GM19043 (cell line): ENCODE results near the gene KIAA1217.

Experiments
- ATAC-seq: cut with Tn5 transposase; IDR thresholded peaks from one replicate; pipeline ENCODE4 v1.9.1; 2021; ENCODE audit warnings: low read depth; ENCODE audit not compliant: unreplicated experiment

KIAA1217 gene

DNA sequence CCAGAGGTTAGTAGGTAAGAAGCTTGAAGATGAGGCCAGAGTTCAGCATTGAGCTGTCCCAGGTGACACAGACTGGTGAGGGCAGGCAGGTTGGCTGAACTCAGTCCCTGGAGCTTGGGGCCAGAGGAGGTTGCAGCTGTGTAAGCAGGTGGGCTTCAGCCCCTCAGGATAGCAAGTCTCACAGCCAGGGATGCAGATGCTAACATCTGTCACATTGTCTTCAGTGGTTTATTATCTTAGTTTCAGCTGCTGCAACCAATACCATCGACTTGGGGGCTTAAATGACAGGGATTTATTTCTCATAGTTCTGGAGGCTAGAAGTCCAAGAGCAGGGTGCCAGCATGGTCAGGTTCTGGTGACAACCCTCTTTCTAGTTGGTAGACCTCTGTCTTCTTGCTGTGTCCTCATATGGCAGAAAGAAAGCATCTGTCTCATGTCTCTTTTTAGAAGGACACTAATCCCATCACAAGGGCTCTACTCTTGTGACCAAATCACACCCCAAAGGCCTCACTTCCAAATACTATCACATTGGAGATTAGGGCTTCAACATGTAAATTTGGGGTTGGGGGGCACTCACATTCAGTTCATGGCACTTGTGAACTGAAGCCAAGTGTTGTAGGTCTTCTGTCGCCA is 146.2 kb downstream of the KIAA1217 start:
- ATAC-seq = no peak

DNA sequence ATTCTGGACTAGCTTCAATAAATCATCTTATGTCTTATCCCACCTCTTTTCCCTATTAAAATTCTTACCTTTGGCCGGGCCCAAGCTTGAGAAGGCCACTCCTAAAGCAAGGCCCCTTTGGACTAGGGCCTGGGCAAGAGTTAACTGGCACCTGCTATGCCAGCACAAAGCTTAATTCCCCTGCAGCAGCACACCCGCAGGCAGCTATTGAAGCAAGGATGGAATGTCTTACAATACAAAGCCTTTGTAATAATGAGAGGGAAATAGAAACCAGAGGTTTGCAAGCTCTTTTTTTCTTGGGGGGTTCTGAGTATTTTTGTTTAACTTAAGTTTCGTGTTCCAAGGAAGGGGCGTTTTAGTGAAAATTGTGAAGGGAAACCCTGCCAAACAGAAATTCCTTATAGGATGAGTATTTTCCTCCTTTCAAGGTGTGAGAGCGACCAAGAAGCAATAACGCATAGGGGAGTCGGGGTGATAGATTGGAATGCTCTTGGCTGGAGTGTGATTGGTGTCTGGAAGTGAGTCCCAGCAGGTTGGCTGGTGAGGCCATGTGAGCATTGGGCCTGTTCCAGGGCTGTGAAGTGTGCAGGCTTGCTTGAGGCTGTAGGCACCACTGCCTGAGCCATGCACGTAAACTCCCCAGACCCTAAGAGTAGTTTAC is 148.5 kb downstream of the KIAA1217 start:
- no peak for ATAC-seq

DNA sequence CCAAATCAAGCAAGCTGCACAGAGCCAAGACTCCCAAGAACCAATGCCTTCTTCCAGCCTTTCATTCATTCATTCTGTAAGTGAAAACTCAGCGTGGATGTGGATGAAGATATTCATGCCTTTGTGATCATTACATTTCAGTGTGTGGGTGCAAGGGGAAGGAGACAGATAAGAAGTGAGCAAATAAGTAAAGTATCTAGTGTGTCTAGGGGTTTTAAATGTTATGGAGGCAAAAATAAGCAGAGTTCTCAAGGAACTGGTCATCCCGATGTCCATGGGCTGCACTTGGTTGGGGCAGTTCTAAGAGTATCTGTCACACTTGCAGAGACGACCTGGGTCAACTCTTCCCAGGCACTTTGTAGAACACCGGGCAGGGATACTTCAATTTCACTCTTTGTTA is 149.1 kb downstream of the KIAA1217 start:
- no peak for ATAC-seq

DNA sequence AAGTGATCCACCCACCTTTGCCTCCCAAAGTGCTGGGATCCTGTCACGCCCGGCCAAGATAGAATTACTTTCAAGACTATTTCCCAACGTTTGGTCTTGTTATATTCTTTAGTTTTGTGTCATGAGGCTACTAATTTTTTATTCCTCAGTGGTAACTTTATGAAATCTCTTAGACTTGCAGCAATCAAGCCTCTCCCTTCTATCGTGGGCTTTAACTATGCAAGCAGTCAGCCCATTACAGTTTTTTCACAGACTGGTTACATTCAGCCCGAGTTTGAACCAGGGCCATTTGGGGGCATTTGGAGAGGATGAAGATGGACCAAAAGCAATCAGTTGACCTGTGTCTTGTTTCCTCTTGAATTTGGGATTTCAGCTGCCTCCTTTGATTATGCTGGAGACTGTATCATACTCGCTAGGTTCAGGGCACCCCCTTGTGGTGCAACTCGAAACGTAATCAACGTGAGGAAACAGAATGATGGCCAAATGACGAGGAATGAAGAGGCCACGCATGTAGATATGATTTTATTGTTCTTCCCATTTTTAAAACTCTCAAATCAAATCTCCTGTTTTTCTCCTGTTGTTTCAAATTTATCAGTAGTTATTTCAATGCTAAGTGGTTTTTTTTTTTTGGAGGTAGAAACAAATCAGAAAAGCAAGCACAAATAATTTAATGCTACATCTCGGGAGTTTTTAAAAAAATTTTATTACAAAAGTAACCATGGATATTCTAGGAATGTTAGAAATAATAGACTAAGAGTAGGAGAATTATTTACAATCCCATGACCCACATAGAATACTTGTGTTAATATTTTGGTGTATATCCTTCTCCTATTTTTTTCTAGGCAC is 151.6 kb downstream of the KIAA1217 start:
- peak; percentile 92 for ATAC-seq

DNA sequence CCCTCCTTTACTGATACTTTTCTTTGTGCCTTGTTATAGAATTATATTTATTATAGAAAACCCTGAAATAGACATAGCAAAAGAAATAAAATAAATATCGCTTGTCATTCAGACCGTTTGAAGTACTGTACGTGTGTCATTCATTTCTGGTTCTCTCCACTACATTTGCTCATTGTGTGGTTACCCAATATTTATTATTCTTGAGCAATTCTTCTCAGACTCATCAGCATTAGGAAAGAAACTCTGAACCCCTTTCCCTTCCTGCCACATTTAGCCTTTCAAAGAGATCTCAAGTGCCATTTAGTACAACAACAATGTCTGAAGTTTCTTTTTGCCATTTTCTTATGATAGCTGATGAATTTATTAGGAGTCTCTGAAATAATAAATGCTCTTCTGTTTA is 154.1 kb downstream of the KIAA1217 start:
- no peak for ATAC-seq

DNA sequence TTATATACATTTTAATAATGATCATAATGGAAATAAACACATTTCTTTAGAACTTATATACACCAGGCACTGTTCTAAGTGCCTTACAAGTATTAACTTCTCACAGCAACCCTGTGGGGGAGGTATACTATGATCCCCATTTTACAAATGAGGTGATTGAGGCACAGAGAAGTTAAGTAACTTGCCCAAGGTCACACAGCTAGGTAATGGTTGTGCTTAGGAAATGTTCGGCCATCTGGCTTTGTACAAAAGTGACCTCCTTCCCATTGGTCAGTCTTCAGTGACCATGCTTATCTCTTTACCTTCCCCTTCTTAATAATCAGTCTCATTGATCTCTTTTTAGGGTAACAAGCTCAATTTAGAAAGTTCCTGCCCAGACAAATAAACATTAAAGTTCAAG is 158.8 kb downstream of the KIAA1217 start:
- no peak for ATAC-seq

DNA sequence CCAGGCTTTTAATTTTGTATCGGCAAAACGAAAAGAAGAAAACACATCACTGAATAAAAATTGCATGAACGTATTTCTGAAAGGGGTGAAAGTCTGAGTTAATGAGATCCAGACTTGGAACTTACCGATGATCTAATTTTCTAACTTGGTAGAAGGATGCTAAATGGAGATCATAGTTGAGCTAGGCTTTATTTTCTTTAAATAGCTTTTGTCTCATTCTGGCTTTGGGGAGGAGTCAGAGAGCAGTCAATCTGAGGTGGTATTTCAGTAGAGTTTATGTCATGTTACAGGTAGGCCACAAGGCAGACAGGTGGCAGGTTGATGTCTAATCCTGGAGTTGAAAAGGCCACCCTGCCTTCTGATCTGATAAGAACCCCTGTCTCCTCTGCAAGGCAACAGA is 161.9 kb downstream of the KIAA1217 start:
- ATAC-seq = no peak

DNA sequence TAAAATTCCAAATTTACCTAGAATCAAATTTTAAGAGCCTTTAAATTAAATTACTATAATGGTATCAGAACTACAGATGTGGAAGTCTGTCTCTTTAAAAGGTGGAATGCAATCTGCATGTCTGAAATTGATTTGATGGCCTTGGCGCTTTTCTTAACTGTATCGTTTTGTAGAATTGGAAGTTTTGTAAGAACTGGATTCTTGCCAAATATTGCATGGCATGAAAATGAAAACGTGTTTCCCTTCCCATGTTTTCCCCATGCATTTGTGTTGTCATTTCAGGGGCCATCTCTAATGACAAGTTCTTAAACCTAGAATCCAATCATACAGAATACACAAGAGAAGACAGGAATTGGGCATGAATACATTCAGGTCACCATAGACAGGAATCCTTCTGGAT is 162.5 kb downstream of the KIAA1217 start:
- ATAC-seq = no peak

DNA sequence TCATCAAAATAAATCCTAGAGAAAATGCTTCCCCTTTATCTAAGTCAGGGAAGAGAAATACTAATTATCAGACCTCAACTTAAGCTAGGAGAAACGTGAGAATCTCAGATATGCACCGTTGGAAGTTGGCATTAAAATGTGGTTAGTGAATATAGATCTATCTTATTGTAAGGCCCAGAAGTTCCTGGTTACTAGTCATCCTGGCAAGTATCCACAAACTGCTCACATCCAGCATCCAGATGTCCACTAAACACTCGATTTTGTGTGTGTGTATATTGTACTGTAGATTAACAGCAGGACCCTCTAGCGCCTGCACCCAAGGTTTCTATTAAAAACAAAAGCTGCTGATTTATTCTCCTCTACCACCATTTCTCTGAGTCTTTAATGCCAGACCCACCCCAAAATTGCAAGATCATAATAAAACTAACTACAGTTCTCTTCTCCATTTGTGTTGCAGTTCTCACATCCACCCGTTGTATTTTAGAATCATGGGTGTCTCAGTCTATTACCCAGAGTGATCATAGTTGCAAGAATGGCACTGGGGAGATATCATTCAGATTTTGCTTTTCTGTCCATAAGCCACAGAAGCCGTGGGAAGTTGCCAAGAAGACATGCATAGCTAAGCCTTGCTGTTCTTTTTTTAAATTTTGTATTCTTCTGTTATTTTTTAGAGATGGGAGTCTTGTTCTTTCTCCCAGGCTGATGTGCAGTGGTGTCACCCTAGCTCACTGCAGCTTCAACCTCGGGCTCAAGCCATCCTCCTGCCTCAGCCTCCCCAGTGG is 165.4 kb downstream of the KIAA1217 start:
- no peak for ATAC-seq

DNA sequence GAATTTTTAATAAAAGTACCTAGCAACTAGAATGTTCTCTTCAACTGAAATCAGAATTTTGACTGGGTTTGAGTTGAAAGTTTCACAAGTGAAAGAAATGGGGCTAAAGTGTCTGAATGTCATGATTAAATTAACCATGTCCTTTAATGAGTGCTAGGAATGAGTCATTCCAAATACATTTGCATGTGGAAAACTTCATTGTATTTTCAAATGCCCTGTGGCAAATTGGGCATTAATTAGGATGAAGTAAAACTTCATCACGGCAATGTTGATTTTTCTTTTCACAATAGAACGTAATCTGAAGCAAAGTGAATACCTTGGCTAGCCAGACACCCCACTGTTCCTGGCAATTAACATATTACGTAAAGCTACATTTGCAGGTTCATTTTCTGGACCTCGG is 166.6 kb downstream of the KIAA1217 start:
- no peak for ATAC-seq

DNA sequence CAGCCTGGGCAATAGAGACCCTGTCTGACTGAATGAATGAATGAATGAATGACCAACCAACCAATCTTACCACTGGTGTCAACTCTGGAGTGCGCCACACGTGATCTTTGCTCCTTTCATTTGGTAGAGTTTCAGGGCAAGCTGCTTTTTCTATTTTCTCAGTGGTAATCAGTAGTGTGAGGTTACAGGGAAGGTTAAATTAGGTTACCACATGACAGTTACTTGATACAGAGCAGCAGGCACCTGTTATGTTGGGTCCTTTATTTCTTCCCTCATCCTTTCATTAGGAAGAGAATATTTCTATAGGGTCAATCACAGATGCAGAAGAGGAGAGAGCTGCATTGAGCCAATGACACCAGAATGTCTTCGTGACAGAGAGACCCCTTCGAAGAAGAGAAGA is 167.8 kb downstream of the KIAA1217 start:
- ATAC-seq = no peak

DNA sequence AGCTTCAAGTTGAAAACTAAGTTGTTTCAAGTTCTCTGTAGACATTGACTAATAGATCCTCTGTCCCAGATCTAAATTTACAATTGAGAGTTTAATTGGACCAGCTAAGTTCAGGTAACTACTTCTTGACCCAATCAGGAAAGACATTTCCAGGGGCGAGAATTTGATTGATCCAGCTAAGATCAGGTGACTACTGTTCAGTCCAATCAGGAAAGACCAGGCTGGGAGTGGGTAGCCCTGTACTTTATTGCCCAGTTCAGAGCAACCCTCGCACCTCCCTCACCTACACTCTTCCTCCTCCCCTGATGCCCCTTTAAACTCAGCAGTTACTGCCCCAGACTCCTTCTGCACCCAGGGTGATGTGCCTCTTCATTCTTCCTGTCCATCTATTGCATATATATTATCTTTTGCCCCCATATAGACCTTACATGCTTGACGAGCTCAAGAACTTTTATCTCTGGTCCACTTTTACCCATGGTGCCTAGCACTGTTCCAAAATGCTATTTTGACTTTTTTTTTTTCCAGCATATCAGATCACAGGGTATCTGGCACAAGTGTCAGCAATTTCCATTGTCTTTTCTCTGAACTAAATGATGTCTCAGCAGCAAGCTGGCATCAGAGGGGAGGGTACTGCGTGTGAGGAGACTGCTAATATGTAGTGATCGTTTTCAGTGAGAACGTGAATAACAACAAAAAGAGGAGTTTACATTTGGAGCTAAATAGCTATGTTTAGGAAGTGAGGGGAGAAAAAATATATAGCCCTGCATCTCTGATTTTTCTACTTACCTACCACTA is 169.4 kb downstream of the KIAA1217 start:
- no peak for ATAC-seq

DNA sequence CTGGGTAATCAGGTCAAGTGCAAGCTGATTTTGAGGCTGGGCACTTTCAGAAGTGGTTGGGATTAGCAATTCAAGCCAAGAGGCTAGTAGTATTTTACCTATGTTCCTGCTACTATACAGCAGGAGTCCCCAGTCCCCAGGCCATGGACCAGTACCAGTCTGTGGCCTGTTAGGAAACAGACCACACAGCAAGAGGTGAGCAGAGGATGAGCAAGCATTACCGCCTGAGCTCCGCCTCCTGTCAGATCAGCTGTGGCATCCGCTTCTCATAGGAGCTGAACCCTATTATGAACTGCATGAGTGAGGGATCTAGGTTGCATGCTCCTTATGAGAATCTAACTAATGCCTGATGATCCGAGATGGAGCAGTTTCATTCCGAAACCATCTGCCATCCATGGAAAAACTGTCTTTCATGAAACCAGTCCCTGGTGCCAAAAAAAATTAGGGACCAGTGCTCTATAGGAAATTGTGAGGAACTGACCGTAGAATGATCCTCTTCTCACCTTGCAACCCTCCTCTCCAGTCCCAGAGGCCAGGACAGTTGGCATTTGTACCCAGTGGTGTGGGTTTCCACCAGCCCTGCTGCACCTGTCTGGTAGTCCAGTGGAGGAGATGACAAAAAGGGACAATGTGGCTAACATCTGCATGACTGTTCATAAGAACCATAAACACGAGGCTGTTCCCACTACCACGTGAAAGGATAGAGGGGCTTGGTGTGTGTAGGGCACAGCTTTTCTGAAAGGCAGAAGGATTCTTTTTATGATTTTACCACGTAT is 172.5 kb downstream of the KIAA1217 start:
- ATAC-seq = no peak

DNA sequence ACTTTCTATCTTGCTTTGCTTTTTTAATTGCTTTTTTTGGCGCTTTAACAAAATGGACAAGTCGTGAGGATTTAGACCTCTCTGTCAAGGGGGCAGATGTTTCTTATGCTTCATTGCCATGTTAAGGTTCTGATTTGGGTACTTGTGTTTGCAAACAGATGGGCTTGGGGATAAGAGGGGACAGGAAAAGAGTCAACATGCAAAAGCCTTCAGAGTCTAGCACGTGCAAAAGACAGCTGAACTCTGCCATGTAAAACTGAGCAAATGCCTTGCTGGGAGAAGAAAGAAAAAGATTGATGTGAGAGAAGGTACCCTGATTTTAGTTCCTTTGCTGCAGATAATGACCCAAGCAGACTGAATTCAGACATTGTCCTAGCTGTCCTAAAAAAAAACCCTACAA is 173.1 kb downstream of the KIAA1217 start:
- ATAC-seq = no peak

DNA sequence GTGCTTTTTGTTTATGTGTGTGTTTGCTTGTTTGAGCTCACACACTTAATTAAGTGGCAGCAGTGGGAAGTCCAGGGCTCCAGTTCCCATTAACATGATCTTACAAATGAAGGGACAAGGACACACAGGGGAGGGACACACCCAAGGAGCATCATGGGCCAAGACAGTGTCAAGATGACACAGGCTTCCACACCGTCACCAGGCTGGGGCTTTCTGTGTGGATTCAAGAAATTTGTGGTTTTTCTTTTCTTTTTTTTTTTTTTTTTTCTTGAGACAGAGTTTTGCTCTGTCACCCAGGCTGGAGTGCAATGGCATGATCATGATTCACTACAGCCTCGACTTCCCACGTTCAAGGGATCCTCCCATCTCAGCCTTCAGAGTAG is 173.6 kb downstream of the KIAA1217 start:
- no peak for ATAC-seq

DNA sequence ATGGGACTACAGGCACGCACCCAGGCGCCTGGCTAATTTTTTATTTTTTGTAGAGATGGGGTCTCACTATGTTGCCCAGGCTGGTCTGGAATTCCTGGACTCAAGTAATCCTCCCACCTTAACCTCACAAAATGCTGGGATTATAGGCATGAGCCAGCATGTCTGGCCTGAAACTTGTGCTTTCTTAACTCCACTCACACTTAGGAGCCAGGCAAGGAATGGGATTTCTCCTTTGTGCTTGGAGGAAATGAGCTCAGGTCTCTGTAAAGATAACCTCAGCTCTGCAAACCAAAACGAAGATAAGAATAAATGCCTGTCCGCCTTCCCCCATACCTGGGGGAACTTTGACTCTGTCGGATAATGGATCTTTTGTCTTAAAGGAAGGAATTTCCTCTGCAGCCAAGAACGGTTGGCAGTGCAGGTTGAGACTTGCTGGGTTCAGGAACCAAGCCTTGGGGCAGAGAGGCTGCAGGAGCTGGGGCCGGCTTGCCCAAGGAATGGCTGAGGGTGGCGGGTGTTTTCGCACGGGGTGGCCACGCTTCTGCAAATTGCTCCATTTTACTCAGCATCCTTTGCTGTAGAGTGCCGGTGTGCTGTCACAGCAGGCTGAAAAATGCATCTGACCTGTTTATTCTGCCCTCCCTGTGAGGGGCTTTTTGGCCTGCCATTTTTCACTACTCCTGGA is 174.2 kb downstream of the KIAA1217 start:
- ATAC-seq = peak; percentile 55

DNA sequence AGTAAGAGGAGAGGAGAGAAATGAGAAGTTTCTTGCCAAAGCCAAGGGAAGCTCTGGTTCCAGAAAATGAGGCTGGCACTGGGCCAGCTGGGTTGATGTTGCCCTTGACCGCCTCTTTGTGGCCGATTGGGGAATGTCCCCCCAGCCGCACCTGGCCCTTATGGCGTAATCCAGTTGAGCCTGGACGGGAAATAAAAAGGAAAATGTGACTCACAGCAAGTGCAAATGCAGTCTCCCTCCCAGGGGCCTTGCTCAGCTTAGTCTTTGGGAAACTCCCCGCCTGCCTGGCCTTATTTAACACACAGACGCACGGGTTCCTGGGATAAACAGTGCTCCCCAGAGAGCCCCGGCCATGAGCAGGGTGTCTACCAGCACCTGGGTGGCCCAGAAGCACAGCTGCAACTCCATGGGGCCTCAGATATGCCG is 174.8 kb downstream of the KIAA1217 start:
- peak; percentile 89 for ATAC-seq

DNA sequence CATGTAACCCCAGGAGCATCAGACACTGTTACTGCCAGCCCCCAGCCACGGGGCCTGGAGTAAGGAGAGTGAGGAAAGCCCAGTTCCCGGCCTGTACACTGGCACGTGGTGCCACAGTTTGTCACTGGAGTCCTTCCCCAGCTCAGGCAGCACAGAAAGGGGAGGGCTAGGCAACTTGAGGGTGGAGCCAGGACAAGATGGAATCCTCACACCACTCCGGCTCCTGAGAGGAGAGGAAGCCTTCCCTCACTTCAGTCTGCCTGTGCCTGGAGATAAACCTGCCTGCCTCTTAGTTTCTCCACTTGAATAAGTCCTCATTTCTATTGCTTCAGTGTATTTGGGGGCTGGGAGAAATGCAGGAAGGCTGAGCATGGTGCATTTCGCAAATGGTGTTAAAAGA is 176.0 kb downstream of the KIAA1217 start:
- no peak for ATAC-seq

DNA sequence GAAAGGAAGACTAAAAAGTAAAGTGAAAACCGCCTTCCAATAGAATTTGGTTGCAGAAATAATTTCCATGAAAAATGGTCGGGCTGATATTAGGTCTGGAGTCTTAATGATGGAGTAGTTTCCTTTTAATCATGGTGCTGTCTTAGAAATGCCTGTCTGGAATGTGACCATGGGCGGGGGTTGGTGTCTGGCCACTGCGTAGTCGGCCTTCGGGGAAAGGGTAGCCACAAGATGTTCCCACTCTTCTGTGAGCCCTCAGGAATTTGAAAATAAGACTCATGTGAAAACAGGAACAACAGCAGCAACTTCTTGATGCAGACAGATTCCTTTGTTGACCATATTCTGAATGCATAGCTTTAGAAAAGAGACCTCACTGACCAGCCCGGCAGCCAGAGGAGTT is 176.8 kb downstream of the KIAA1217 start:
- ATAC-seq = no peak
